Measurements from ENCODE around the gene ZNF648. TPM values are rescaled to one million over a fixed set of nuclear protein-coding genes. Genes with fewer than 3 reads are reported as not detected.
"Not testable (repeated sequence)": the region's sequence is repeated elsewhere in the genome, so short reads cannot be mapped to it uniquely, and the experiment has no call there.

The ZNF648 gene, protein sequence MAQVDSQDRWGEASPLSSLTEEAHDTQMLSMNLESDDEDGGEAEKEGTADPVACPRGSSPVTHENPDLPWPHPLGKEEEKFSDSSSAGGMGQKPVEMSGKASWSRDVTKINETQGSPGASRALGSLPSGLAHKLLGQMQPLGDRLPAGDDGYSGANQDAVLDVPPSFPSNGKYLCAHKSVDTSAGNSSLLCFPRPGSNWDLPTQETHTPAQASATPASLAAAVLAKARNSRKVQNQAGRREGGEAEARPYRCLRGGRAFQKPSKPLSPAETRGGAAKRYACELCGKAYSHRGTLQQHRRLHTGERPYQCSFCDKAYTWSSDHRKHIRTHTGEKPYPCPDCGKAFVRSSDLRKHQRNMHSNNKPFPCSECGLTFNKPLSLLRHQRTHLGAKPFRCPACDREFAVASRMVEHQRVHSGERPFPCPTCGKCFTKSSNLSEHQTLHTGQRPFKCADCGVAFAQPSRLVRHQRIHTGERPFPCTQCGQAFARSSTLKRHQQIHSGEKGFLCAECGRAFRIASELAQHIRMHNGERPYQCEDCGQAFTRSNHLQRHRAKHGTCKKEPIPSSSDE
- not detected in 2 replicates for total RNA-seq

DNA sequence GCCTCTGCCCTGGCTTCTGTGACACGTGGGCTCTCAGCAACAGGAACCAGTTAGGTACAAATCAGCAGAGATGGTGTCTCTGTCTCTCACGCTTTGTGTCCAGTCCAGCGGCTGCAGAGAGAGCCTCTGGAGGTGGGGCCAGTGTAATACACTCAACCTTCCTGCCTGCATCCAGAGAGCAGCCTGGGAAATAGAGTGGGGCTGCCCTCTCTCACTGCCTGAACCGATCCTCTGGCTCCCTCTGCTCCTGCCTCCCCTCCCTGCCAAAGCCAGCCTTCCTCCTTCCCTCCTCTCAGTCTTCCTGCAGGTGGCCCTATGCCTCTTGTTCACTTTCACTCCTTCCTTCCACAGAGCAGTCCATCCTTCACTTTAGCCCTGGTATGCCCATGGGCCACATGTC lies at the start of gene ZNF648:
Gene ZNF648 (minus strand): TSS at position 119 of the 400 bp plus-strand sequence. CDS start 3,702 bp downstream, outside the sequence.
- H3K27me3 Mint-ChIP-seq (ENCODE audit: insufficient read depth): peaks cover 34% of the 10 kb centered on the region
- no peaks in the 10 kb centered on the region for H3K4me1 Mint-ChIP-seq (ENCODE audit: low read depth)
- intact Hi-C loops (cut with micrococcal nuclease): no loop called here
- DNase-seq (ENCODE audit: low spot score): no peak
- H3K27ac Mint-ChIP-seq: no peak within 1 kb of the TSS
- H3K4me3 Mint-ChIP-seq: no peak within 1 kb of the TSS
- no peaks in the 10 kb centered on the region for H3K9me3 Mint-ChIP-seq
- H3K36me3 Mint-ChIP-seq (ENCODE audit: low read depth): no peaks in the 10 kb centered on the region

DNA sequence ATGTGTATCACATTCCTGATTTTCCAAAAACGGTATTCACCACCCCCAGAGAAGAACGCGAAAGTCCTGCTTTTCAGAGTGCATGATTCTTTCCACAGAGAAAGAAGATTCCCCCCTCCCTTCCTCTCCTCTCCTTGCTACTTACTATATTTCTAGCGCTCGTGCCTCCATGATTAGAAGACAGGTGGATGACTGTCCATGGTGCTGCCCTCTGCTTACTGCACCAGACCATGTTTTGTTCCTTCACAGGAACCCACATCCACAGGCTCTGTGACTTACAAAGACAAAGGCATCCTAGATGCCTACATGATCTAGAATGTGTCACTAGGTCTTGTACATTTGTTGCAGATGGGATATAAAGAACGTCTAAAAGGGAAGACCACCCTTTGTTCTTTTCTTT lies 49.1 kb upstream of the ZNF648 start:
- H3K4me3 Mint-ChIP-seq: no peak overlapping the region
- H3K4me1 Mint-ChIP-seq (ENCODE audit: low read depth): no peaks in the 10 kb centered on the region
- H3K9me3 Mint-ChIP-seq: peaks cover 4% of the 10 kb centered on the region
- intact Hi-C loops (cut with micrococcal nuclease): no loop called here
- H3K27ac Mint-ChIP-seq: no peak overlapping the region
- H3K36me3 Mint-ChIP-seq (ENCODE audit: low read depth): no peaks in the 10 kb centered on the region
- DNase-seq (ENCODE audit: low spot score): no peak
- peaks cover 28% of the 10 kb centered on the region for H3K27me3 Mint-ChIP-seq (ENCODE audit: insufficient read depth)

DNA sequence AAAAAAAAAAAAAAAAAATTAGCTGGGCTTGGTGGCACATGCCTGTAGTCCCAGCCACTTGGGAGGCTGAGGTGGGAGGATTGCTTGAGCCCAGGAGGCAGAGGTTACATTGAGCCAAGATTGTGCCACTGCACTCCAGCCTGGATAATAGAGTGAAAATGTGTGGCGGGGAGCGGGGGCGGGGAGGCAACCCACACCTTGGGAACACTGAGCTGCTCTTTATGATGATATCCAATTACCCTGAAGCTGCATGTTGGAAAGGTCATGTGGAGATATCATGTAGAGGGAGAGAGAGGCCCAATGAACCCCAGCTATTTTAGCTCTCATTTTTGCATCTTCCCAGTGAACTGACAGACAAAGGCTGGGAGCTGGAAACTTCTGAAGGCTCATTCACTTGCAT lies 48.3 kb upstream of the ZNF648 start:
- H3K36me3 Mint-ChIP-seq (ENCODE audit: low read depth): no peaks in the 10 kb centered on the region
- H3K4me1 Mint-ChIP-seq (ENCODE audit: low read depth): no peaks in the 10 kb centered on the region
- no peak for DNase-seq (ENCODE audit: low spot score)
- peaks cover 22% of the 10 kb centered on the region for H3K27me3 Mint-ChIP-seq (ENCODE audit: insufficient read depth)
- peaks cover 4% of the 10 kb centered on the region for H3K9me3 Mint-ChIP-seq
- H3K27ac Mint-ChIP-seq: no peak overlapping the region
- no peak overlapping the region for H3K4me3 Mint-ChIP-seq
- intact Hi-C loops (cut with micrococcal nuclease): no loop called here

DNA sequence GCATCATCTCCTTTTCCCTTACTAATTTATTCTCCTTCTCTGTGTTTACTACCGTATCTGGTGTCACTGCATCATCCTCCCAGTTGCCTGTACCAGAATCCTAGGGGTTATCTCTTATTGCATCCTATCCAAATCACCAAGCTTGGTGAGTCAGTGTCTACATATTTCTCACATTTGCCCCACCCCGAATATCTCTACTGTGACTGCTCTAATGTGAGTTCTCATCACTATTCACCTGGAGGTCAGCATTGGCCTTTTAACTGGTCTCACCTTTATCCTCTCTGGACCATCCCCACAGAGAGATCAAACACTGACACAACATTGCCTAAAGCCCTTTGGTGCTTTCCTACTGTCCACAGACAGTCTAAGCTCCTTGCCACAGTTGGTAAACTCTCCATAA lies 45.7 kb upstream of the ZNF648 start:
- Mint-ChIP-seq H3K4me3 (no peak overlapping the region), H3K36me3 (ENCODE audit: low read depth) (no peaks in the 10 kb centered on the region), H3K9me3 (peaks cover 4% of the 10 kb centered on the region), H3K4me1 (ENCODE audit: low read depth) (no peaks in the 10 kb centered on the region), H3K27me3 (ENCODE audit: insufficient read depth) (peaks cover 28% of the 10 kb centered on the region), H3K27ac (no peak overlapping the region)
- intact Hi-C loops (cut with micrococcal nuclease): no loop called here
- no peak for DNase-seq (ENCODE audit: low spot score)

DNA sequence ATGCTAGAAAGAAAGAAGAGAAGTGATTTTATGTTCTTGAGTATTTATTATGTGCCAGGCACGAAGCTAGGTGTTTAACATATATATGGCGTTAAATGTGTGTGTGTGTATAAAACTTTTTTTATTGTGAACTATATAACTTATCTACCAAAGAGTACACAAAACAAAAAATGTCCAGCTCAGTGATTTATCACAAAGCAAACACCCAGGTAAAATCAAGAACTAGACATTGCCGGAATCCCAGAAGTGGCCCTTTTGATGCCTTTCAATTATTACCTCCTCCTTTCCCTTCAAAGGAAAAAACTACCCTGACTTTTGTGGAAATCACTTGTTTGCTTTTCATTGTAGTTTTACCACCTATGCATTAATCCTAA lies 40.5 kb upstream of the ZNF648 start:
- H3K27me3 Mint-ChIP-seq (ENCODE audit: insufficient read depth): peaks cover 46% of the 10 kb centered on the region
- H3K4me3 Mint-ChIP-seq: no peak overlapping the region
- H3K4me1 Mint-ChIP-seq (ENCODE audit: low read depth): no peaks in the 10 kb centered on the region
- DNase-seq (ENCODE audit: low spot score): no peak
- no peaks in the 10 kb centered on the region for H3K36me3 Mint-ChIP-seq (ENCODE audit: low read depth)
- H3K9me3 Mint-ChIP-seq: peaks cover 4% of the 10 kb centered on the region
- intact Hi-C loops (cut with micrococcal nuclease): no loop called here
- no peak overlapping the region for H3K27ac Mint-ChIP-seq

DNA sequence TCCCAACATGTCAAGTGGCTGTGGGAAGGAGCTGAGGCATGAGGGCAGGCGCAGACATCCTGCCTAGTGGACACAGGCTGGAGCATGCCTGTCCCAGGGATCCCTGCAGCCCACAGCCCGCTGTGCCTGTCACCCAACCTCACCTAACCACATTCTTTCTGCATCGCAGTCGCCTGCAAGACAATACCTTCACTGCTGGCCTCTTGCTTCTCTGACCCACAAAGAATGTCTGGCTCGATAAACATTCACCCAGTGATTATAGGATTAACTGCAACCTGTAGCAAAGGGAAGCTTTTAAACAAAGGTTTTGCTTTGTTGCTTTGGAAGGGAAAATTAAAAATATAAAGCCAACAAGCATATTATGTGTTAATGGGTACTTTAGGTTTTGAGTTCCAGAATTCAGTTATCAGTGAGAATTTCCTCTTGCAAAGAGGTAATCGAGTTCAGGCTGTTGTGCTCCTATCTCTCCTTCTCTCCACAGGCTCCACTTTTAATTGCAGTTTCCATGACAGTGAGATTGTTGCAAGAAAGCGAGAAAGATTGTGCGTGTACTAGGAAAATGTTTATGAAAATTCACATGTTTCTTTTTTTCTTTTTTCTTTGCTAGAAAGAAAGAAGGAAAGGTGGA lies 40.0 kb upstream of the ZNF648 start:
- intact Hi-C loops (cut with micrococcal nuclease): no loop called here
- H3K27ac Mint-ChIP-seq: no peak overlapping the region

DNA sequence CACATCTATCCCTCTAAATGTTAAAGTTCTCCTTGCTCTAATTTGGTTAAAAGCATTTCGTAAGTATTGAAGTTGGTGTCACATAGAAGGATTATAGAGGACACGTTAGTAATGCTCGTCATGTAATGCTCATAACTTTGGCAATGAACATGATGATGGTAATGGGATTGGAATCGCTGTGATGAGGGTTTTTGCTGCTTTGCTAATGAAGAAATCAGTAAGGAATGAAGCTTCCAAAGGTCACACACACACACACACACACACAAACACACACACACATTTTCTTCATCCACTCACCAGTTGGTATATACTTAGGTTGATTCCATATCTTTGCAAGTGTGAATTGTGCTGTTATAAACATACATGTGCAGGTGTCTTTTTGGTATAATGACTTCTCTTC lies 36.8 kb upstream of the ZNF648 start:
- no peak for DNase-seq (ENCODE audit: low spot score)
- Mint-ChIP-seq H3K27me3 (ENCODE audit: insufficient read depth) (peaks cover 43% of the 10 kb centered on the region), H3K9me3 (peaks cover 4% of the 10 kb centered on the region), H3K4me3 (no peak overlapping the region), H3K4me1 (ENCODE audit: low read depth) (no peaks in the 10 kb centered on the region), H3K27ac (no peak overlapping the region), H3K36me3 (ENCODE audit: low read depth) (peaks cover 3% of the 10 kb centered on the region)
- intact Hi-C loops (cut with micrococcal nuclease): no loop called here

More for the DNA sequence above, 40.0 kb upstream of the ZNF648 start:
- DNase-seq (ENCODE audit: low spot score): no peak
- no peaks in the 10 kb centered on the region for H3K4me1 Mint-ChIP-seq (ENCODE audit: low read depth)
- no peak overlapping the region for H3K4me3 Mint-ChIP-seq
- peaks cover 4% of the 10 kb centered on the region for H3K9me3 Mint-ChIP-seq
- peaks cover 42% of the 10 kb centered on the region for H3K27me3 Mint-ChIP-seq (ENCODE audit: insufficient read depth)
- H3K36me3 Mint-ChIP-seq (ENCODE audit: low read depth): no peaks in the 10 kb centered on the region

DNA sequence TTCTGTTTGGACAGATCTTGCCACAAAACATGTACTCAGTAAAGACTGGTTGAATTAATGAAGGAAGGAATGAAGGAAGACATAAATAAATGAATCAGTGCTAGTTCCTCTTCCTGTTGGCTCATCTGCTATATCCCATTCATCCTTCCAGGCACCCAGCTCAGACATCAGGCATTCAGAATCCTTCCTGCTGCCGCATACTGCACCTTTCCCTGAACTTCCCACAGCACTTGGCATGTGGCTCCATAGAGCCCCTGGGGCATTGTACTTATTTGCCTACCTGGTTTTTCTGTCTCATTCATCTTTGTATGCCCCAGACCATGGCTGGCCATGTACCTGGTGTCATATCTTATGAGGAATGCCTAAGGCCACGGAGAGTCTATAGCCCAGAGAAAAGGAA lies 34.4 kb upstream of the ZNF648 start:
- H3K4me1 Mint-ChIP-seq (ENCODE audit: low read depth): no peaks in the 10 kb centered on the region
- peaks cover 4% of the 10 kb centered on the region for H3K9me3 Mint-ChIP-seq
- H3K4me3 Mint-ChIP-seq: no peak overlapping the region

DNA sequence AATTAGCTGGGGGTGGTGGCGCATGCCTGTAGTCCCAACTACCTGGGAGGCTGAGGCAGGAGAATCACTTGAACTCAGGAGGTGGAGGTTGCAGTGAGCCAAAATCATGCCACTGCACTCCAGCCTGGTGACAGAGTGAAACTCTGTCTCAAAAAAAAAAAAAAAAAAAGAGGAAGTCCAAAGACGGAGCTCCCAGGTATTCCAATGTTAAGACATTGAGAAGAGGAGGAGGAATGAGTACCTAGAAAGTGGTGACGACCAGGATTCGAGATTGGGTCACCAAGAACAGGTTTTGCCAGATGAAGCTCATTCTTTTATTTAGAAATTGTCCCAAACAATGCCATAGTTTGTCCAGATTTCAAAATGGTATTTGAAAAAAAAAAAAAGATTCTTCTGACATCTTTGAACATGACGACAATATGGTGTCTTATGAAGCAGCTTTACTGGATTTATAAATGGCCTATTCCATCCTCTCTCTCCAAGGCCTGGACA lies 33.0 kb upstream of the ZNF648 start:
- H3K9me3 Mint-ChIP-seq; H3K4me1 Mint-ChIP-seq (ENCODE audit: low read depth); H3K36me3 Mint-ChIP-seq (ENCODE audit: low read depth); H3K27ac Mint-ChIP-seq; H3K4me3 Mint-ChIP-seq; DNase-seq (ENCODE audit: low spot score); intact Hi-C loops (cut with micrococcal nuclease): not testable (repeated sequence)
- H3K27me3 Mint-ChIP-seq (ENCODE audit: insufficient read depth): peaks cover 24% of the 10 kb centered on the region

More for the DNA sequence above, 34.4 kb upstream of the ZNF648 start:
- Mint-ChIP-seq H3K27ac (no peak overlapping the region), H3K36me3 (ENCODE audit: low read depth) (peaks cover 3% of the 10 kb centered on the region), H3K27me3 (ENCODE audit: insufficient read depth) (peaks cover 27% of the 10 kb centered on the region)
- intact Hi-C loops (cut with micrococcal nuclease): no loop called here
- DNase-seq (ENCODE audit: low spot score): no peak

DNA sequence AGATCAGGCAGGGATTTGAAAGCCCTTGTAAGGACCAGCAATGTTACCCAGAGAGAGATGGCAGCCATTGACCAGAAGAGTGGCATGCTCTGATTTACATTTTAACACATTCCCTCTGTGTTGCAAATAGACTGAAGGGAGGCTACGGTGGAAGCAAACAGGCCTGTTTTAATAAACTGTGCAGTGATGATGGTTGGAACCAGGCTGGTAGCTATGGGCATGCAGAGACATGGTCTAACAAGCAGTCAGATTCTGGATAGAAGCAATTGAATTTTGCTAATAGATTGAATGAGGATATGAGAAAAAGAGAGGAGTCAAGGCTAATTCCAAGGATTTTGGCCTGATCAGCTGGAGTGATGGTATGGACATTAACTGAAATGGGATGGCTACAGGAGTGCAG lies 32.3 kb upstream of the ZNF648 start:
- H3K9me3 Mint-ChIP-seq: no peaks in the 10 kb centered on the region
- DNase-seq (ENCODE audit: low spot score): no peak
- peaks cover 21% of the 10 kb centered on the region for H3K27me3 Mint-ChIP-seq (ENCODE audit: insufficient read depth)
- intact Hi-C loops (cut with micrococcal nuclease): no loop called here
- H3K36me3 Mint-ChIP-seq (ENCODE audit: low read depth): peaks cover 3% of the 10 kb centered on the region
- no peak overlapping the region for H3K27ac Mint-ChIP-seq
- H3K4me1 Mint-ChIP-seq (ENCODE audit: low read depth): peaks cover 12% of the 10 kb centered on the region
- H3K4me3 Mint-ChIP-seq: no peak overlapping the region

DNA sequence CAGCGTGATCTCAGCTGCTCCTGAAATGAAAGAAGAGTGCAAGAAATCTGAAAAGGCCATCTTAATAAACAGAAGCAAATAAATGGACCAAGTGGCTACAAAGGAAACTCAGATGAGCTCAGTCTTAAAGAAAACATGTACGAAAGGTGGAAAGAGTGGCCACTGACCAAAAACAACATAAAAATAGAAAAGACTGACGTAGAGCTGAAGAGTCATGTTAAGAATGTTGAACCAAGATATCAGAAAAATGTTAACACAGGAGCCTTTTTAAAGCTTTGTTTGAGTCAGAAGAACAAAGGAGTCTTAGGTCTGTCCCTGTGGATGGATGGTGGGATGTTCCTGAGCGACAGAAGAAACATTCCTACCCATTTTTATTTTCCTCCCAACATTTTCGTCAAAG lies 30.8 kb upstream of the ZNF648 start:
- no peak overlapping the region for H3K4me3 Mint-ChIP-seq
- H3K27me3 Mint-ChIP-seq (ENCODE audit: insufficient read depth): peaks cover 9% of the 10 kb centered on the region
- peaks cover 26% of the 10 kb centered on the region for H3K4me1 Mint-ChIP-seq (ENCODE audit: low read depth)
- peaks cover 3% of the 10 kb centered on the region for H3K36me3 Mint-ChIP-seq (ENCODE audit: low read depth)
- intact Hi-C loops (cut with micrococcal nuclease): no loop called here
- no peak for DNase-seq (ENCODE audit: low spot score)
- no peaks in the 10 kb centered on the region for H3K9me3 Mint-ChIP-seq
- H3K27ac Mint-ChIP-seq: no peak overlapping the region

DNA sequence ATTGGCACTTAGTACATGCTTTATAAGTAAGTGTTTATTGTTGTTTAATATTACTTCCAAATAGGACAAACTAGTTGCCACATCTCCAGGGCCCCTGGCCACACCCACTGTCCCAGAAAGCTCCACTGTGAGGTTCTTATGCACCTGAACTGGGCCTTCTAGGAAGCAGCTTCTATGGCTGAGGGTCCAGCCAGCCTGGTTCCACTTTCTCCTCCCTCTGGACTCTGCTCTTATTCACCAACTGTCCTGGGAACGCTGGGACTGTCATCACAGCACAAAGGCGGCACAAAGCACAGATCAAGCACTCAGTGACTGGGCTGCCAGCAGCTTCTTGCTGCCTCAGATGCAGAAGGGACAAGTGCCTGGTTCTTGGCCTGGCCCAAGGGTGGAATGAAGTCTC lies 29.6 kb upstream of the ZNF648 start:
- peaks cover 4% of the 10 kb centered on the region for H3K27me3 Mint-ChIP-seq (ENCODE audit: insufficient read depth)
- DNase-seq (ENCODE audit: low spot score): no peak
- H3K9me3 Mint-ChIP-seq: no peaks in the 10 kb centered on the region
- no peak overlapping the region for H3K27ac Mint-ChIP-seq
- intact Hi-C loops (cut with micrococcal nuclease): no loop called here
- H3K4me3 Mint-ChIP-seq: no peak overlapping the region
- H3K4me1 Mint-ChIP-seq (ENCODE audit: low read depth): peaks cover 39% of the 10 kb centered on the region
- H3K36me3 Mint-ChIP-seq (ENCODE audit: low read depth): peaks cover 3% of the 10 kb centered on the region

DNA sequence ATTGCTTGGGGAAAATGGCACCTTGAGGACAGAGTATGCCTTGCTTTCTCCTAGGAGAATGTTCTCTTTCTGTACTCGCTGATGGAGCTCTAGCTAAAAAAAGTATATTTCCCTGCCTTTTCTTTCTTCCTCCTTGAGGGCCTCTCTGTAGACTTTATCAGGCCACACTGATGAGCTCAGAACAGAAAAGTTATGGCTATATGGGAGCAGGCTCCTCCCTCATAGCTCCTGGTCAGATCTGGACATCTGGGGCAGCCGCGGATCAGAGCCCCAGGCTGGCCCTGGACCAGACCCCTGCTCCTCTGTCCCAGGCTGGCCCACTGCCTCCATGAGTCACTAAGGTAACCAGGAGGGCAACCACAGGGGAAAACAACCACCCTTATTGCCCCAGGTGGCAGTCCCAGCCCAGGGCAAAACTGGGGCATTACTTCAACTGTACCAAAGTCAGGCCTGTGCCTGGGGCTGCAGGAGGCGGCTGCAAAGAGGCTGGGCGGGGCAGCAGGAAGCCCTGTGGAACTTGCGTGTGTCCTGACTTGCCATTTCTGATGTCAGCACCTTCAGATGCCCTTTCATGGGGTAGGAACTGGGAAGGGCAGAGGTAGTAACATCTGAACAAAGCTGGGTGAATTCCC lies 26.3 kb upstream of the ZNF648 start:
- intact Hi-C loops (cut with micrococcal nuclease): loop anchor here (10.0 kb wide), 1 partner anchor 157 kb away; no protein-coding TSS in a partner anchor
- no peak for DNase-seq (ENCODE audit: low spot score)
- Mint-ChIP-seq H3K9me3 (no peaks in the 10 kb centered on the region), H3K36me3 (ENCODE audit: low read depth) (no peaks in the 10 kb centered on the region), H3K4me1 (ENCODE audit: low read depth) (peaks cover 58% of the 10 kb centered on the region), H3K27me3 (ENCODE audit: insufficient read depth) (no peaks in the 10 kb centered on the region), H3K27ac (peak overlapping the region; percentile 65), H3K4me3 (peak overlapping the region; percentile 26)
